Stomach smooth muscle (tissue), 2 donors: ENCODE measurements around the gene NUDT9.
"Not testable (repeated sequence)": the region's sequence is repeated elsewhere in the genome, so short reads cannot be mapped to it uniquely, and the experiment has no call there.

ENCODE experiments used
- H3K27ac ChIP-seq: one replicate; pipeline ENCODE4 v1.7.0; 2013; ENCODE audit warnings: mild to moderate bottlenecking, low read length, inconsistent platforms
- H3K27me3 ChIP-seq, 2 donors: one replicate each; pipeline ENCODE4 v1.7.0; 2013; ENCODE audit warnings: low read length in 2 of 2; ENCODE audit not compliant: insufficient read depth in 2 of 2, control insufficient read depth in 1 of 2
- H3K36me3 ChIP-seq, 2 donors: one replicate each; pipeline ENCODE4 v1.7.0; 2013; ENCODE audit warnings: low read length in 2 of 2; ENCODE audit not compliant: control insufficient read depth in 2 of 2, insufficient read depth in 2 of 2
- H3K4me1 ChIP-seq: one replicate; pipeline ENCODE4 v1.7.0; 2013; ENCODE audit warnings: low read length; ENCODE audit not compliant: control insufficient read depth, insufficient read depth
- H3K4me3 ChIP-seq, 2 donors: one replicate each; pipeline ENCODE4 v1.7.0; 2013; ENCODE audit warnings: low read length in 2 of 2
- H3K9ac ChIP-seq, 2 donors: one replicate each; pipeline ENCODE4 v1.7.0; 2013; ENCODE audit warnings: low read length in 2 of 2, mild to moderate bottlenecking in 1 of 2
- H3K9me3 ChIP-seq, 2 donors: one replicate each; pipeline ENCODE4 v1.7.0; 2013; ENCODE audit warnings: low read length in 2 of 2; ENCODE audit not compliant: control insufficient read depth in 2 of 2
- donor health status: healthy.
- donor health status: Pancreatic carcinoma.

The NUDT9 gene

GRCh38 chr4:87426865-87427517, 4.6 kb downstream of the NUDT9 start:
- H3K27me3 ChIP-seq = no peaks in the 10 kb centered on the region
- no peak overlapping the region for H3K4me3 ChIP-seq
- H3K27ac ChIP-seq = no peak overlapping the region
- no peak overlapping the region for H3K9ac ChIP-seq
- no peaks in the 10 kb centered on the region for H3K36me3 ChIP-seq
- no peaks in the 10 kb centered on the region for H3K9me3 ChIP-seq
- H3K4me1 ChIP-seq = peaks cover 3% of the 10 kb centered on the region

GRCh38 chr4:87427518-87427868, 5.1 kb downstream of the NUDT9 start:
- H3K27me3 ChIP-seq = no peaks in the 10 kb centered on the region
- H3K9ac ChIP-seq = no peak overlapping the region
- H3K27ac ChIP-seq = no peak overlapping the region
- H3K36me3 ChIP-seq = no peaks in the 10 kb centered on the region
- no peak overlapping the region for H3K4me3 ChIP-seq
- peaks cover 3% of the 10 kb centered on the region for H3K4me1 ChIP-seq
- H3K9me3 ChIP-seq = no peaks in the 10 kb centered on the region

GRCh38 chr4:87428979-87429378, 6.6 kb downstream of the NUDT9 start:
- Histone ChIP-seq H3K9ac (no peak overlapping the region), H3K27ac (no peak overlapping the region), H3K4me3 (no peak overlapping the region), H3K4me1 (peaks cover 3% of the 10 kb centered on the region), H3K36me3 (no peaks in the 10 kb centered on the region), H3K9me3 (no peaks in the 10 kb centered on the region), H3K27me3 (no peaks in the 10 kb centered on the region)

GRCh38 chr4:87430038-87430437, 7.7 kb downstream of the NUDT9 start:
- Histone ChIP-seq H3K4me3 (no peak overlapping the region), H3K4me1 (peaks cover 1% of the 10 kb centered on the region), H3K27me3 (no peaks in the 10 kb centered on the region), H3K9ac (no peak overlapping the region), H3K27ac (no peak overlapping the region), H3K9me3 (no peaks in the 10 kb centered on the region), H3K36me3 (no peaks in the 10 kb centered on the region)

GRCh38 chr4:87433342-87433741, 11.0 kb downstream of the NUDT9 start:
- Histone ChIP-seq H3K27me3 (no peaks in the 10 kb centered on the region), H3K9ac (no peak overlapping the region), H3K27ac (no peak overlapping the region), H3K36me3 (peaks cover 6 to 13% of the 10 kb centered on the region in 2 donors), H3K4me3 (no peak overlapping the region), H3K4me1 (no peaks in the 10 kb centered on the region), H3K9me3 (no peaks in the 10 kb centered on the region)

GRCh38 chr4:87442889-87443288, 20.5 kb downstream of the NUDT9 start:
- Histone ChIP-seq H3K4me3 (no peak overlapping the region), H3K27ac (no peak overlapping the region), H3K36me3 (peaks cover 7 to 27% of the 10 kb centered on the region in 2 donors), H3K27me3 (no peaks in the 10 kb centered on the region), H3K9ac (no peak overlapping the region), H3K4me1 (no peaks in the 10 kb centered on the region), H3K9me3 (no peaks in the 10 kb centered on the region)

GRCh38 chr4:87444741-87445140, 22.4 kb downstream of the NUDT9 start:
- Histone ChIP-seq H3K4me1 (no peaks in the 10 kb centered on the region), H3K27me3 (no peaks in the 10 kb centered on the region), H3K36me3 (peaks cover 4 to 22% of the 10 kb centered on the region in 2 donors), H3K4me3 (no peak overlapping the region), H3K9me3 (no peaks in the 10 kb centered on the region), H3K9ac (no peak overlapping the region), H3K27ac (no peak overlapping the region)

GRCh38 chr4:87445964-87446363, 23.6 kb downstream of the NUDT9 start:
- H3K9me3 ChIP-seq = no peaks in the 10 kb centered on the region
- H3K4me3 ChIP-seq = no peak overlapping the region
- H3K27ac ChIP-seq = no peak overlapping the region
- no peak overlapping the region for H3K9ac ChIP-seq
- H3K36me3 ChIP-seq = peaks cover 5 to 23% of the 10 kb centered on the region in 2 donors
- H3K4me1 ChIP-seq = no peaks in the 10 kb centered on the region
- H3K27me3 ChIP-seq = no peaks in the 10 kb centered on the region

- not testable (repeated sequence) for H3K27me3 ChIP-seq, H3K4me3 ChIP-seq, H3K9ac ChIP-seq, H3K27ac ChIP-seq, H3K4me1 ChIP-seq, H3K9me3 ChIP-seq
- H3K36me3 ChIP-seq = peaks cover 9 to 26% of the 10 kb centered on the region in 2 donors
Observed at GRCh38 chr4:87446375-87446774, 24.0 kb downstream of the NUDT9 start.

- Histone ChIP-seq H3K4me3 (no peak overlapping the region), H3K9me3 (no peaks in the 10 kb centered on the region)
Observed at GRCh38 chr4:87451537-87451936, 29.2 kb downstream of the NUDT9 start.

GRCh38 chr4:87458913-87459312, 36.5 kb downstream of the NUDT9 start:
- no peaks in the 10 kb centered on the region for H3K4me1 ChIP-seq
- no peak overlapping the region for H3K9ac ChIP-seq
- peaks cover 3% of the 10 kb centered on the region in 2 donors for H3K36me3 ChIP-seq
- H3K27me3 ChIP-seq = no peaks in the 10 kb centered on the region
- H3K9me3 ChIP-seq = no peaks in the 10 kb centered on the region
- no peak overlapping the region for H3K4me3 ChIP-seq
- no peak overlapping the region for H3K27ac ChIP-seq

More at GRCh38 chr4:87451537-87451936, 29.2 kb downstream of the NUDT9 start:
- Histone ChIP-seq H3K9ac (no peak overlapping the region), H3K27me3 (no peaks in the 10 kb centered on the region), H3K36me3 (peaks cover 5 to 12% of the 10 kb centered on the region in 2 donors), H3K27ac (no peak overlapping the region), H3K4me1 (no peaks in the 10 kb centered on the region)
